EL (cell line): ENCODE data around the gene AIFM3.
A peak's percentile ranks its signal among the peaks of the same experiment; 100 is the strongest.
"Not testable (repeated sequence)": the region's sequence is repeated elsewhere in the genome, so short reads cannot be mapped to it uniquely, and the experiment has no call there.

Source experiments
- DNase-seq: peaks from one replicate; pipeline ENCODE4 v3.0.0-alpha.2; 2016

The AIFM3 gene

GRCh38 chr22:20992056-20992442, 25.0 kb downstream of the AIFM3 start:
- no peak for DNase-seq

- no peak for DNase-seq
Observed at GRCh38 chr22:20992456-20993303, 25.6 kb downstream of the AIFM3 start.

GRCh38 chr22:20993304-20994127, 26.5 kb downstream of the AIFM3 start:
- no peak for DNase-seq

GRCh38 chr22:20994128-20994901, 27.3 kb downstream of the AIFM3 start:
- no peak for DNase-seq

- DNase-seq: no peak
Observed at GRCh38 chr22:20994902-20995241, 27.8 kb downstream of the AIFM3 start.

GRCh38 chr22:20995329-20996030, 28.4 kb downstream of the AIFM3 start:
- DNase-seq: no peak

GRCh38 chr22:20996031-20996410, 29.0 kb downstream of the AIFM3 start:
- no peak for DNase-seq

- no peak for DNase-seq
Observed at GRCh38 chr22:20996598-20997535, 29.8 kb downstream of the AIFM3 start.

GRCh38 chr22:20997536-20998257, 30.6 kb downstream of the AIFM3 start:
- no peak for DNase-seq

GRCh38 chr22:20998411-20999336, 31.6 kb downstream of the AIFM3 start:
- peak; percentile 38 for DNase-seq

- no peak for DNase-seq
Observed at GRCh38 chr22:20999350-21000206, 32.5 kb downstream of the AIFM3 start.

- no peak for DNase-seq
Observed at GRCh38 chr22:21000207-21000986, 33.3 kb downstream of the AIFM3 start.

GRCh38 chr22:21000987-21001600, 34.0 kb downstream of the AIFM3 start:
- DNase-seq: peak; percentile 25

- DNase-seq: peak; percentile 97
Observed at GRCh38 chr22:21001601-21002325, 34.7 kb downstream of the AIFM3 start, which contains the start of gene THAP7. Gene THAP7 (minus strand): TSS chr22:21002118. CDS start chr22:21001911, 207 bp downstream.

- no peak for DNase-seq
Observed at GRCh38 chr22:21003782-21004181, 36.7 kb downstream of the AIFM3 start.

GRCh38 chr22:21009208-21009607, 42.2 kb downstream of the AIFM3 start:
- DNase-seq: not testable (repeated sequence)
